ENCODE measurements around the gene FLNC. TPM values are rescaled to one million over a fixed set of nuclear protein-coding genes. Genes with fewer than 3 reads are reported as not detected.
A peak's percentile ranks its signal among the peaks of the same experiment; 100 is the strongest.

FLNC gene
- total RNA-seq, 2 experiments from 2014 or later: not detected

- Mint-ChIP-seq H3K4me1 (peaks cover 6% of the 10 kb centered on the region), H3K9me3 (no peaks in the 10 kb centered on the region), H3K36me3 (no peaks in the 10 kb centered on the region), H3K27me3 (peaks cover 38% of the 10 kb centered on the region), H3K27ac (no peak overlapping the region), H3K4me3 (peak overlapping the region; percentile 63)
- ATAC-seq (ENCODE audit: low read depth) (no peak), DNase-seq (no peak)
- POLR2A ChIA-PET: no interaction called here
Observed at GRCh38 chr7:128829391-128830166, 627 bp upstream of the FLNC start.

GRCh38 chr7:128831178-128831993, 1.2 kb downstream of the FLNC start:
- no peak overlapping the region for H3K27ac Mint-ChIP-seq
- peaks cover 6% of the 10 kb centered on the region for H3K4me1 Mint-ChIP-seq
- no peak overlapping the region for H3K4me3 Mint-ChIP-seq
- POLR2A ChIA-PET: interaction anchor here (0.6 kb wide), 1 partner anchor 29 kb away, joined by 3 read pairs; no protein-coding TSS in a partner anchor
- no peak for DNase-seq
- H3K36me3 Mint-ChIP-seq: no peaks in the 10 kb centered on the region
- H3K27me3 Mint-ChIP-seq: peaks cover 38% of the 10 kb centered on the region
- no peaks in the 10 kb centered on the region for H3K9me3 Mint-ChIP-seq
- ATAC-seq (ENCODE audit: low read depth): peak; percentile 11

GRCh38 chr7:128831994-128832879, 2.0 kb downstream of the FLNC start:
- H3K9me3 Mint-ChIP-seq: no peaks in the 10 kb centered on the region
- ATAC-seq (ENCODE audit: low read depth) (no peak), DNase-seq (no peak)
- POLR2A ChIA-PET: no interaction called here
- peaks cover 38% of the 10 kb centered on the region for H3K27me3 Mint-ChIP-seq
- no peak overlapping the region for H3K27ac Mint-ChIP-seq
- H3K4me3 Mint-ChIP-seq: no peak overlapping the region
- H3K4me1 Mint-ChIP-seq: peaks cover 6% of the 10 kb centered on the region
- no peaks in the 10 kb centered on the region for H3K36me3 Mint-ChIP-seq

GRCh38 chr7:128832880-128833147, 2.6 kb downstream of the FLNC start:
- POLR2A ChIA-PET: interaction anchor here (1.3 kb wide), 1 partner anchor 30 kb away, joined by 3 read pairs; the partner anchor contains the start of gene ATP6V1F
- Mint-ChIP-seq H3K36me3 (no peaks in the 10 kb centered on the region), H3K9me3 (no peaks in the 10 kb centered on the region), H3K27me3 (peaks cover 38% of the 10 kb centered on the region), H3K27ac (no peak overlapping the region), H3K4me1 (peaks cover 6% of the 10 kb centered on the region), H3K4me3 (no peak overlapping the region)
- DNase-seq (no peak), ATAC-seq (ENCODE audit: low read depth) (no peak)

DNA sequence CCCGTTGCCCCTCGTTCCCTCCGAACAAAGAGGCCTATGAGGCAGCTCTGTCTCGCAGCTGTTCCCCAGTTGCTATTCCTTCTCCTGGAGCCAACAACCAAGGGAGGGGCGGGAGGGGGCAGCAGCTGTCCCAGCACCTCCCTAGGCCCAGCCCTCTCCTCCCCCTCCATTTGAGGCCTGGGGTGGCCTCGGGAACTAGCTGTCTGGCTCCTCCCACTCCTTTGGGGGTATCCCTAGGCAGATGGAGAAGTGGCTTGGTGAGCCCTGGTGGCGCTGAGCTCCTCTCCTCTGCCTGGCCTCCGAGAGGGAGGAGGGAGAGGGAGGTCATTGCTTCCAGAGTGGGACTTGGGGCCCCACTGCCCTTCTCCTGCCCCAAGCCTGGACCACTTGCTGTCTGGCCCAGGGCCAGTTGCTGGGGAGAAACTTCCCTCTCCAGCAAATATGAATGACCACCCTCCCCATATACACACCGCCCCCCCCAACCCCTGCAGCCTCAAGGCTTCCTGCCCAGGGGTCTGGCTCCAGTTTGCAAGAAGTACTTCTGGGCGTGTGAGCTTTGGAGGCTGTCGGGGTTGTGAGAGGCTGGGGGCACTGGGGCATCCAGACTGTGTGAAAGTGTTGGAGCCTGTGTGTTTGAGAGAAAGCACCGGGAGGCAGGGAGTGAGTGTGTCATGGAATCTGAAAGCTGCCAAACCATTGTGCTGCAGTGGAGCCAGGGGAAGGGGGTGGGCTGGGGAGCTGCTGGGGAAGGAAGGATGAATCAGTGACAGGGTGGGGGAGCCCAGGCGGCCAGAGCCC, 3.1 kb downstream of the FLNC start:
- POLR2A ChIA-PET: interaction anchor here (1.3 kb wide), 1 partner anchor 29 kb away, joined by 3 read pairs; the partner anchor contains the start of gene ATP6V1F
- peaks cover 33% of the 10 kb centered on the region for H3K27me3 Mint-ChIP-seq
- H3K4me1 Mint-ChIP-seq: peaks cover 6% of the 10 kb centered on the region
- no peak overlapping the region for H3K4me3 Mint-ChIP-seq
- no peaks in the 10 kb centered on the region for H3K9me3 Mint-ChIP-seq
- ATAC-seq (ENCODE audit: low read depth) (no peak), DNase-seq (no peak)
- H3K36me3 Mint-ChIP-seq: no peaks in the 10 kb centered on the region
- H3K27ac Mint-ChIP-seq: no peak overlapping the region

DNA sequence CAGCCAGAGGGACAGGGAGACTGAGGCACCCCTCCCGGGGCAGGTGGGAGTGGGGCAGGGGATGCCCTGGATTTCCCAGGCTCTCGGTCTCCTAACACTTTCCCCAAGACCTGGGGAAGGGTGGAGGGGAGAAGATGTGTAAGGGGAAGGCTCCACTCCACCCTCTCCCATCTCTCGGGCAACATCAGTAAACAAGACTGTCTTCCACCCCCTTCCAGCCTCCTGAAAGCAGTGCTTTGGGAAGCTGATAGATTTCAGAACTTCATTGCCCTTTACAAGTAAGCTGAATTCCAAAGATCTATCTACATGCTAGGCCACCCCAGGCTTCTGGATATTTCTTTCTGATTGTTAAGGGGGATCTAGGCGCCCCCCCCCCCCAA, 3.7 kb downstream of the FLNC start:
- DNase-seq (no peak), ATAC-seq (ENCODE audit: low read depth) (no peak)
- Mint-ChIP-seq H3K4me3 (no peak overlapping the region), H3K36me3 (no peaks in the 10 kb centered on the region), H3K9me3 (no peaks in the 10 kb centered on the region), H3K4me1 (peaks cover 6% of the 10 kb centered on the region), H3K27ac (no peak overlapping the region), H3K27me3 (peaks cover 27% of the 10 kb centered on the region)
- POLR2A ChIA-PET: interaction anchor here (1.3 kb wide), 1 partner anchor 29 kb away, joined by 3 read pairs; the partner anchor contains the start of gene ATP6V1F

DNA sequence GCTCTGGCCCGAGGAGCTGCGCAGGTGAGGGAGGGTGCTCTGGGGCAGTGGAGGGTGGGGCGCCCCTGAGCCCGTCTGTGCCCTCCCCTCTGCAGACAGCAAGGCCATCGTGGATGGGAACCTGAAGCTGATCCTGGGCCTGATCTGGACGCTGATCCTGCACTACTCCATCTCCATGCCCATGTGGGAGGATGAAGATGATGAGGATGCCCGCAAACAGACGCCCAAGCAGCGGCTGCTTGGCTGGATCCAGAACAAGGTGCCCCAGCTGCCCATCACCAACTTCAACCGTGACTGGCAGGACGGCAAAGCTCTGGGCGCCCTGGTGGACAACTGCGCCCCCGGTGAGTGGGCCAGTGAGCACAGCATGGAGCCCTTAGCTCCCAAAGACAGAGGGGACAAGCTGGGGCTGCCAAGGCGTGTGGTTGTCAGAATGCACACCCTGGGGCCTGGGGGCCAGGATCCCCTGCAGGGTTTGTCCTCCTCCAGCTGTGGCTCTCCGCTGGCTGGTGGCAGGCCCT, 5.1 kb downstream of the FLNC start:
- DNase-seq (no peak), ATAC-seq (ENCODE audit: low read depth) (no peak)
- Mint-ChIP-seq H3K4me3 (no peak overlapping the region), H3K9me3 (no peaks in the 10 kb centered on the region), H3K4me1 (peaks cover 6% of the 10 kb centered on the region), H3K36me3 (no peaks in the 10 kb centered on the region), H3K27ac (no peak overlapping the region), H3K27me3 (peaks cover 18% of the 10 kb centered on the region)
- POLR2A ChIA-PET: no interaction called here

DNA sequence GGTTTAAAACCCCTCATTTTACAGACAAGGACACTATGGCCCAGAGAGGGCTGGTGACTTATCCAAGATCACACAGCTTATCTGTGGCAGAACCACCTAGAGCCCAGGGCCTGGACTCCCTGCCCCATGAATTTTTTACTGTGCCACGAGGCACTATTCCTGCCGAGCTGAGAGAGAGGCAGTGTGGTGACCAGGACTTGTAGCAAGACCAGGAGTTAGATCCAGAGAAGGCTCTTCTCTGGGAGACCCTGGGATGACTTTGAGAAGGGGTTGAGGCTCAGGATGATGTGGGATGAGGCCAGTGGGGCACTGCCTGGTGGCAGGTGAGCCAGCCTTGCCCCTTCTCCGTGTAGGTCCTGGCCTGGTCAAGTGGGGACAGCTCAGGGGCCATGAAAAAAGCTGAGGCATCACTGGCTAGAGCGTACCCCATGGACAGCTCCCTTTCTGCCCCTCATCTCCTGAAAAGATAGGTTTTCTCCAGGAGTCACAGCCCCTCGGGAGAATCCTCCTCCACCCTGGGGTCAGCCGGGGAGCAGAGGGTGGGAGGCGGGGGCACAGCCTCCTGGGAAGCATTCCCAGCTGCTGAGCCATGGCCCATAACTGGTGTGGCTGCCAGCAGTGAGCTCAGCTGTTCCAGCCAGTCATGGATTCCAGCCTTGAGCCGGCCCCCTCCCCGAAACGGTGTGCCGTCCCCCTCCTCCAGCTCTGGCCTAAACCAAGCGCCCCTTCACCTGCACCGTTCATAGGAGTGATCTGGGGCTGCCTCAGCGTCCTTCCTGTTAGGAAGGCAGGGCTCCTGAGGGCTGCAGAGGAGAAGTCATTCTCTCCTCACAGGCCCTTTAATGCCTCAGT, 5.8 kb downstream of the FLNC start:
- peaks cover 12% of the 10 kb centered on the region for H3K27me3 Mint-ChIP-seq
- no peak overlapping the region for H3K4me3 Mint-ChIP-seq
- no peaks in the 10 kb centered on the region for H3K36me3 Mint-ChIP-seq
- DNase-seq (no peak), ATAC-seq (ENCODE audit: low read depth) (no peak)
- POLR2A ChIA-PET: no interaction called here
- peaks cover 2% of the 10 kb centered on the region for H3K4me1 Mint-ChIP-seq
- no peak overlapping the region for H3K27ac Mint-ChIP-seq
- H3K9me3 Mint-ChIP-seq: no peaks in the 10 kb centered on the region

DNA sequence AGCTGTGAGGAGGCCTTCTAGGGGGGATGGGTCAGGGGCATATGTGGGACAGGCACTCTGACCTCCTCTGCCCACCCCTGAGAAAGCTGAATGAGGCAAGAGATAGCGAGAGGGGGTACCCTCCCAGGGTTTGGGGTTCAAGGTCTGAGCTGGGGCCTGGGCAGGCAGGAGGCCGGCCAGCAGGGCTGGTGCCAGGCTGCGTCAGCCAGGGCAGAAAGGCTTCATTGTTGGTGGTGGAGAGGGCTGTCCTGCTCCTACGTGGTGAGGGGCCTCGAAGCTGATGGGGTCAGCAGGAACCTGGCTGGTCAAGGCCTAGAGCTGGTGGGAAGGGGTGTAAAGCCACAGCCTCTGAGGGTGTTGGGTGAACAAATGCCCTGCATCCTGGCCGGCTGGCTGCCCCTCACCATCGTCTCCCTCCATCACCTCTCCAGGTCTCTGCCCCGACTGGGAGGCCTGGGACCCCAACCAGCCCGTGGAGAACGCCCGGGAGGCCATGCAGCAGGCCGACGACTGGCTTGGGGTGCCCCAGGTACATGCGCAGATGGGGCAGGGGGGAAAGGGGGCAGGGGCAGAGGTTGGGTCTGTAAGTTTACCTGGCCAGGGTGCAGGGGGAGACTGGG, 6.6 kb downstream of the FLNC start:
- H3K27ac Mint-ChIP-seq: no peak overlapping the region
- POLR2A ChIA-PET: no interaction called here
- ATAC-seq (ENCODE audit: low read depth): no peak
- peaks cover 5% of the 10 kb centered on the region for H3K27me3 Mint-ChIP-seq
- no peaks in the 10 kb centered on the region for H3K4me1 Mint-ChIP-seq
- H3K36me3 Mint-ChIP-seq: no peaks in the 10 kb centered on the region
- peak; percentile 25 for DNase-seq
- no peaks in the 10 kb centered on the region for H3K9me3 Mint-ChIP-seq
- H3K4me3 Mint-ChIP-seq: no peak overlapping the region

- peak; percentile 29 for DNase-seq
- POLR2A ChIA-PET: no interaction called here
- ATAC-seq (ENCODE audit: low read depth): no peak
Observed at GRCh38 chr7:128837521-128837921, 7.3 kb downstream of the FLNC start.

GRCh38 chr7:128838109-128838779, 8.0 kb downstream of the FLNC start:
- Mint-ChIP-seq H3K4me3 (no peak overlapping the region), H3K4me1 (peaks cover 1% of the 10 kb centered on the region), H3K9me3 (no peaks in the 10 kb centered on the region), H3K27me3 (peaks cover 2% of the 10 kb centered on the region), H3K36me3 (no peaks in the 10 kb centered on the region), H3K27ac (no peak overlapping the region)
- DNase-seq (peak; percentile 23), ATAC-seq (ENCODE audit: low read depth) (no peak)
- POLR2A ChIA-PET: no interaction called here

More at GRCh38 chr7:128837521-128837921, 7.3 kb downstream of the FLNC start:
- peaks cover 1% of the 10 kb centered on the region for H3K4me1 Mint-ChIP-seq
- H3K27me3 Mint-ChIP-seq: peaks cover 2% of the 10 kb centered on the region
- H3K36me3 Mint-ChIP-seq: no peaks in the 10 kb centered on the region
- no peaks in the 10 kb centered on the region for H3K9me3 Mint-ChIP-seq
- no peak overlapping the region for H3K27ac Mint-ChIP-seq
- H3K4me3 Mint-ChIP-seq: no peak overlapping the region
